ENCODE measurements around the gene AKAP8L.

Gene AKAP8L

GRCh38 chr19:15443838-15444237 is 25.1 kb upstream of the AKAP8L start:
- TF ChIP-seq EZH2 (IDR thresholded peaks at IDR 0.05; ENCODE audit: borderline replicate concordance, low read depth, low read length, severe bottlenecking) (no peak), CTCF (IDR thresholded peaks at IDR 0.05; ENCODE audit: borderline replicate concordance, extremely low read depth, low read length, poor library complexity, severe bottlenecking) (no peak)
- H3K4me3 ChIP-seq (ENCODE audit: low read depth in 1 of 2, low read length in 2 of 2): no peak overlapping the region
- H3K27ac ChIP-seq (ENCODE audit: low read length): no peak overlapping the region
- no peak overlapping the region for H3K4me2 ChIP-seq (ENCODE audit: insufficient read depth, low read length)
- no peaks in the 10 kb centered on the region for H3K27me3 ChIP-seq (ENCODE audit: insufficient read depth, low read length, poor library complexity)
- no peaks in the 10 kb centered on the region for H3K36me3 ChIP-seq (ENCODE audit: insufficient read depth, low read length)
- H3K9me3 ChIP-seq (ENCODE audit: insufficient read depth, low read length, severe bottlenecking): no peaks in the 10 kb centered on the region
- no peak overlapping the region for H2AFZ ChIP-seq (ENCODE audit: low read depth, low read length)
- no peak overlapping the region for H3K9ac ChIP-seq (ENCODE audit: low read depth, low read length)
- DNase-seq: no peak
- H3K4me1 ChIP-seq (ENCODE audit: insufficient read depth, low read length): peaks cover 4% of the 10 kb centered on the region
- ATAC-seq (ENCODE audit: insufficient read depth, low read depth): no peak
- H4K20me1 ChIP-seq (ENCODE audit: insufficient read depth, low read length): no peaks in the 10 kb centered on the region
- no peaks in the 10 kb centered on the region for H3K79me2 ChIP-seq (ENCODE audit: insufficient read depth, low read length)

GRCh38 chr19:15443325-15443724 is 24.5 kb upstream of the AKAP8L start:
- DNase-seq (no peak), ATAC-seq (ENCODE audit: insufficient read depth, low read depth) (no peak)
- no peaks in the 10 kb centered on the region for H3K79me2 ChIP-seq (ENCODE audit: insufficient read depth, low read length)
- H3K4me3 ChIP-seq (ENCODE audit: low read depth in 1 of 2, low read length in 2 of 2): no peak overlapping the region
- TF ChIP-seq EZH2 (IDR thresholded peaks at IDR 0.05; ENCODE audit: borderline replicate concordance, low read depth, low read length, severe bottlenecking) (no peak), CTCF (IDR thresholded peaks at IDR 0.05; ENCODE audit: borderline replicate concordance, extremely low read depth, low read length, poor library complexity, severe bottlenecking) (no peak)
- no peaks in the 10 kb centered on the region for H3K9me3 ChIP-seq (ENCODE audit: insufficient read depth, low read length, severe bottlenecking)
- H4K20me1 ChIP-seq (ENCODE audit: insufficient read depth, low read length): no peaks in the 10 kb centered on the region
- no peak overlapping the region for H3K9ac ChIP-seq (ENCODE audit: low read depth, low read length)
- H3K27ac ChIP-seq (ENCODE audit: low read length): no peak overlapping the region
- no peaks in the 10 kb centered on the region for H3K4me1 ChIP-seq (ENCODE audit: insufficient read depth, low read length)
- no peaks in the 10 kb centered on the region for H3K36me3 ChIP-seq (ENCODE audit: insufficient read depth, low read length)
- no peaks in the 10 kb centered on the region for H3K27me3 ChIP-seq (ENCODE audit: insufficient read depth, low read length, poor library complexity)
- H3K4me2 ChIP-seq (ENCODE audit: insufficient read depth, low read length): no peak overlapping the region
- no peak overlapping the region for H2AFZ ChIP-seq (ENCODE audit: low read depth, low read length)

- TF ChIP-seq EZH2 (IDR thresholded peaks at IDR 0.05; ENCODE audit: borderline replicate concordance, low read depth, low read length, severe bottlenecking) (no peak), CTCF (IDR thresholded peaks at IDR 0.05; ENCODE audit: borderline replicate concordance, extremely low read depth, low read length, poor library complexity, severe bottlenecking) (no peak)
- Histone ChIP-seq H3K4me1 (ENCODE audit: insufficient read depth, low read length) (no peaks in the 10 kb centered on the region), H3K4me3 (ENCODE audit: low read depth in 1 of 2, low read length in 2 of 2) (no peak overlapping the region), H3K9me3 (ENCODE audit: insufficient read depth, low read length, severe bottlenecking) (no peaks in the 10 kb centered on the region), H2AFZ (ENCODE audit: low read depth, low read length) (no peak overlapping the region), H3K27me3 (ENCODE audit: insufficient read depth, low read length, poor library complexity) (no peaks in the 10 kb centered on the region), H4K20me1 (ENCODE audit: insufficient read depth, low read length) (no peaks in the 10 kb centered on the region), H3K4me2 (ENCODE audit: insufficient read depth, low read length) (no peak overlapping the region), H3K36me3 (ENCODE audit: insufficient read depth, low read length) (no peaks in the 10 kb centered on the region), H3K27ac (ENCODE audit: low read length) (no peak overlapping the region), H3K9ac (ENCODE audit: low read depth, low read length) (no peak overlapping the region), H3K79me2 (ENCODE audit: insufficient read depth, low read length) (no peaks in the 10 kb centered on the region)
- ATAC-seq (ENCODE audit: insufficient read depth, low read depth) (no peak), DNase-seq (no peak)
These were observed 23.5 kb upstream of the AKAP8L start for GRCh38 chr19:15442142-15442920.
